Skin of body (tissue), 2 donors: ENCODE measurements around the gene SIK3. TPM values are rescaled to one million over a fixed set of nuclear protein-coding genes. Genes with fewer than 3 reads are reported as not detected.

Experiments
- DNase-seq: peaks from one replicate; lab custom pipeline; 2025; lab: John Stamatoyannopoulos, UW
- total RNA-seq: library from RNA; depleted of rRNA; stranded (reverse); fragments of >200 nt; gene quantifications from one replicate; pipeline ENCODE4 v1.2.3, GENCODE V29; 2014

SIK3 gene
- total RNA-seq, 1 donor from 2014 or later = 28.9 TPM

DNA sequence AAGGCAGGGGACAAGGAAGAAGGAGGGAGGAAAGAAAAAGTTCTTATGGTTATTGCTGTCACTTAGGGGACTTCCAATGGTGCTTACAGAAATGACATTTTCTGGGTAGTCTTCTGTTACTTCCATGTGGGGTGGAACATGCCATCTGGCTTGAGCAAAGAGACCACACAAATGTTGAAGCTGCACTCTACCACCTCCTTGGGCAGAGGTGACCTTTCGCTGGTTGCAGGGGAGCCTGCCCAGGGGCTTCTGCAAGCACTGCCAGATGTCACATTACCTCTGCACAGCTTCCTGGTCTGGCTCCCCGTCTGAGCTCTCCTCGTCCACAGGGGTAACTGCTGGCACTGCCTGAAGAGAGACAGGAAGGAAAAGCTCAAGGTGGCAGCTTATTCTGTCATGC, 228.2 kb downstream of the SIK3 start:
- DNase-seq = no peak

DNA sequence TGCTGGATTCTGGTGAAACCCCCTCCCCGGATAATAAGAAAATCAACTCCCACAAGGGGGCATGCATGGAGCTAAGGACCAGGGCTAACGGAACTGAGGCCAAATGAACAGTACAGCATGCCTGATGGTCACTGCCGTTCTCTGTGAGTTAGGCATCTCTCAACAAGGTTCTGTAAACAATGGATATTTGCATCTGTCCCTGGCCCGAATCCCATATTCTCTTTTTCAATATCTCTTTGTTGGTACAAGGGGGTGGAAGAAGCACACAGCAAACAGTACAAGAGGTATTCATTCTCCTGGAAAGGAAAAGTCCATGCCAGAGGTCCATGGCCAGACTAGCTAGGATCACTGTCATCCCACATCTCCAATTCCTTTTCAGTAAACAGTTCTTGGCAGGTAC, 228.6 kb downstream of the SIK3 start:
- DNase-seq = no peak

DNA sequence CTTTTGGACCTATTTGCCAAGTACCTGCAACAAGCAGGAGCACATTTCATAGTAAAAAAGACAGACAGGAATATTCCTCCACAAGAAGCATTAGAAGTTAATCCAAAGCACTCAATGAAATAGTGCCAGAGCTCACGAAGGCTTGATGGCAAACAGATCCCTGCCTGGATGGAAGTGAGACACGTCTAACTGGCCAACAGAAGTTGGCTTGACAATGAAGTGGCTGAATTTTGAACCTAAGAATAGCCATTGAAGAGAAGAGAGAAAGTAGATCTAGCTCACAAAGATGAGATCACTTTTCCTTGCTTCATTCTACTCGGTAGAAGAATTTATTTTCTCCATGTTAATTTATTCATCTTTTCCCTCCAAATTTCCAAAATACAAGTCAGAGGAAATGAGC, 230.2 kb downstream of the SIK3 start:
- DNase-seq = no peak

- no peak for DNase-seq
Observed at GRCh38 chr11:116867619-116868018, 230.6 kb downstream of the SIK3 start.

- DNase-seq = no peak
Observed at GRCh38 chr11:116866804-116867455, 231.3 kb downstream of the SIK3 start.

GRCh38 chr11:116865696-116866095, 232.5 kb downstream of the SIK3 start:
- no peak for DNase-seq

DNA sequence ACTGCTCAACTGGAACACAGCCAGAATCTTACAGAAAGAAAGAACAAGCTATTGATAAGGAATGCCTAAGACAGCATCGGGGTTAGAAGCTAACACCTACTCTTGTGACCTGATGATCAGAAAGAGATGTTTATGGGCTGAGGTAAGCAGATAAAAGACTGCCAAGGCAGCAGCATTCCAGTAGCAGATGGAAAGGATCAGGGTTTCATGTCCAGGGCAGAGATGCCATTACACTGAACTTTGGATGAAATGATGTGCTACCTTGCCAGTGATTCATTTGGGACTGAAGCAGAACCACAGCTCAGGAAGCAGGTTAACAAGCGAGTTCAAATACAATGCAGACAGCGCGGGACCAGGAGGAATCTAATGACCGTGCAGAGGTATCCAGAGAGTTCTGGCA, 233.7 kb downstream of the SIK3 start:
- no peak for DNase-seq

DNA sequence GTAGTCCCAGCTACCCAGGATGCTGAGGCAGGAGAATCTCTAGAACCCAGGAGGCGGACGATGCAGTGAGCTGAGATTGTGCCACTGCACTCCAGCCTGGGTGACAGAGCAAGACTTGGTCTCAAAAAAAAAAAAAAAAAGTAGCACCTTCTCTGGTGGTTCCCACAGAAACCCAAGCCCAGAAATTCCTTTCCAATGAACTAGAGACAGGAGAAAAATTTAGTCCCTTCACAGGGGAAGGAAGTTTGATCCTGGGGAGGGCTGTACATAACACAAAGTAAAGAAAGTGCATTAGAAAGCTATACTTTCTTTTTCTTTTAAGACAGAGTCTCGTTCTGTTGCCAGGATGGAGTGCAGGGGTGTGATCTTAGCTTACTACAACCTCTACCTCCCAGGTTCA, 235.3 kb downstream of the SIK3 start:
- no peak for DNase-seq

GRCh38 chr11:116862185-116862584, 236.0 kb downstream of the SIK3 start:
- DNase-seq = no peak

GRCh38 chr11:116861539-116861938, 236.7 kb downstream of the SIK3 start:
- DNase-seq = no peak

DNA sequence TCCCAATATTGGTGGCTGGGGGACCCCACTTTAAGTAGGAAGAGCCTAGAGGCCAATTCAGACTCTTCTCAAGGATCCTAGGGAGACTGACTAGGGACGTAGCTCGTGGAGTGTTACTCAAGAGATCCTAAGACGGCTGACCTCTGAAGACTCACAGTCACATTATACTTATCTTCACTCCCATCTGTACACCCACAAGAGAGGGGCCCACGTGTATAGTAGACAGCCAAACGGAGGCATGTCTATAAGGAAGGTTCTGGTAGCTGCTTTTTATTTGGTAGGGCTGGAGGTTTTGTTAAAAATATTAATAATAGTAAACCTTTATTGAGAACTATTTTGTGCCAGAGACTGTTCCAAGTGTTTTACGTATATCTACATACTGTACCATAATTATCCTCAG, 237.9 kb downstream of the SIK3 start:
- no peak for DNase-seq

- no peak for DNase-seq
Observed at GRCh38 chr11:116859175-116859574, 239.1 kb downstream of the SIK3 start.

- no peak for DNase-seq
Observed at GRCh38 chr11:116857936-116858335, 240.3 kb downstream of the SIK3 start.

DNA sequence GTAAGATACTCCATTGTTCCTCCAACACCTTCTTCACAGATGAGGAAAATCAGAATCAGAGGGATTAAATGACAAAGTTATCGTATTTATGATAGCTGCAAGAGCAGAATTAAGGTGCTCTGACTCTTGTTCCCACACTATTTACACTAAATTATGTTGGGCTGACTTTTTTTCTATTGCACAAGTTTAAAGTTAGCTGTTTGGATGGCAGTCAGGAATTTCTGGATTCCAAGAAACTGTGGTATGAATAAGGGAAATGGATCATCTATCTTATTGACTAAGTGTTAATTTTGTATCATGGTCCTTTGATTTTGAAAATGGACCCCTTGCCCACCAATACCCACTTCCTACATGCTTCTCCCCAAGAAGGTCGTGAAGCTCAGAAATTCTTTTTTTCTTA, 240.9 kb downstream of the SIK3 start:
- DNase-seq = no peak

DNA sequence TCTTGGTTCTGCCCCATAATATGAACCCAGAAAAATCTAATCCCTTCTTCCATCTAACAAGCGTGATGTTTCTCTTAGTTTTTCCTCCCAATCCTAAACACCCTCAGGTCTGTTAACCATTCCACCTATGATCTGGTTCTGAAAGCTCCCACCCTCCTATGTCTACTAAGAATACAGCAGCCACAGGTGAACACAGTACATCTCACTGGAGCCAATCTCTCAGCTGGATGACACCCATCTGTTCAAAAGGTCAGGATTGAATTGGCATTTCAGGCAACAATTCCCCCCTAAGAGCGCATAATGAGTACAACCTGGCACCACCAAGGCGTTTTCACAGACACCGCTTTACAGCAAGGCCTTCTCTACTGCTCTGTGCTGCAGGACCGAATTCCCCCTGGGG, 241.8 kb downstream of the SIK3 start:
- no peak for DNase-seq

- no peak for DNase-seq
Observed at GRCh38 chr11:116855413-116855812, 242.8 kb downstream of the SIK3 start.

- no peak for DNase-seq
Observed at GRCh38 chr11:116853461-116854073, 244.7 kb downstream of the SIK3 start.

DNA sequence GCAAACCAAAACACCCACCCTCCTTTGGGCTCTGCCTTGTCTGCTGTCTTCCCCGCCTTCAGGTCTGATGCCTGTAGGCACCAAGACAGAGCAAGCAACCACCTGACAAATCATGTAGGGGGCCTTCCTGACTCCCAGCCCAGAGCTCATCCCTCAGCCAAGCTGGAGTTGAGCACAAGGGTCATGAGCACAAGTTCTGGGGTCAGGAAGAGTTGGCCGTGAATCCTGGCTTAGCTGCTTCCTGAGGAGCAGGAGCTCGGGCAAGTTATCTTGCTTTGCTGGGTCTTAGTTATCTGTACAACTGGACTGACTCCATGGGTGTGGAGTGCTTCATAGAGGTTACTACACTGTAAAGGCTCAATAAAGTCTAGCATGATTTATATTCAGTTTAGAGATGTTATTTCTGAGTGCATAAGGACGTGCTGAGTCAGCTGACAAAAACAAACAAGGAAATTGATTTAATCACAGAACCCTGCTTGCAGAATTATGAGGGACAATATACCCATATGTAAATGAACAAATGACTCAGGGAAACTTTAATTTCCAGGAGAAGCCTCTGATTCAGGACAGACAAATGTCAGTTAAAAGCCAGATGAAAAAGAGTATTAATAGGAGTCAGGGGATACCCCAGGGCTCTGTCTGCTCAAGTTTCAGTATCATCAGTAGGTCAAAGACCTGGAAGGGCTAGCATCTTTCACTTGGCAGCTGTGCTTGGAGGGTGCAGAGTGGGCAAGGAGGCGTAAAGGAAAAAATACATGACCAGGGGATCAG, 245.8 kb downstream of the SIK3 start:
- no peak for DNase-seq

GRCh38 chr11:116851626-116852025, 246.6 kb downstream of the SIK3 start:
- DNase-seq = no peak

DNA sequence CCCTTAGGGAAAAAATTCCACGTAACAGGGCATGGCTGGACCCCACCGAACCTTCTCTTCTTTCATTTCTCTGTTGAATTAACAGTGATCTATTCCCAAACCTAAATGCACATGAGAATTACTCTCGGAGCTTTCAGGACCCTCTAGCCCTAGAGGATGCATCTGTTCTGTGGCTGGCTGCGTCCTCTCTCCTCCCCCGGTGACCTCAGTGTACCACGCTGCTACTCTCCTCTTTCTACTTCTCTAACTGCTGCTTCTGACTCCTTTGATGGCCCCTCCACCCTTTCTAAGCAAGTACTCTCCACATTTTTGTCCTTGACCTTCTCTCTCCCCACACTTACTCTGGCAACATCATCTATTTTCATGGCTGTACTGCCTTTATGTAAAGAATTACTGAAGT, 248.7 kb downstream of the SIK3 start:
- no peak for DNase-seq

- no peak for DNase-seq
Observed at GRCh38 chr11:116849060-116849459, 249.2 kb downstream of the SIK3 start.

GRCh38 chr11:116847612-116848011, 250.6 kb downstream of the SIK3 start:
- no peak for DNase-seq

GRCh38 chr11:116844722-116845121, 253.5 kb downstream of the SIK3 start:
- no peak for DNase-seq
